ENCODE measurements around the gene RFNG.

The RFNG gene

DNA sequence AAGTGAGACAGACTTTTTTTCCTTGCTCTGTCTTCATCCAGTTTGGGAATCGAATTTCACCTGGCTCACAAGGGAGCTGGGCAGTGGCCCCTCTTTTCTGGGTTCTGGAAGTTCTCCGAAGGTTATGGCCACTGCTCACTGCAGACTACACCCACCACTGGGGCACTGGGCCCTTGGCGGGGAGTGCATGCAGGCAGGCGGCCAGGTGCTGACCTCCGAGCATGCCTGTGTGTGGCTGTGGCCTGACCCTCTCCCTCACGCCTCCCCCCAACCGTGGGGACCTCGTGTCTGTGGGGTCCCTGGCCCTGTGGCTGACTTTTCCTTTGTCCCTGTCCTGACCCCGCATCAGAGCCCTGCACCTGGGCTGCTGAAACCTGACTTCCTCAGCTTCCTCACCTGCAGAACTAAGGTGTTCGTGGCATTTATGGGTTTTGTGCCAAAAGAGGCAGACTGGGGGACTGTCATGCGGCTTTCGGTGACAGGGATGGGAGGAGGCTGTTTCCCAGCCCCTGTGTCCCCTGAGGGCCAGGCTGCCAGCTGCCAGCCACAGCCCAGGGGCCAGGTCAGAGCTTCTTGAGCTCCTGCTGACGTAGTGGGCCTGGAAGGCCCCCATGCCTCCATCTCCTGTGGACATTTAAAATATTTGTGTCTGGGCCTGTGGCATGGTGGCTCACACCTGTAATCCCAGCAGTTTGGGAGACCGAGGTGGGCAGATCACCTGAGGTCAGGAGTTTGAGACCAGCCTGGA lies 52.7 kb downstream of the RFNG start:
- no peak for DNase-seq

DNA sequence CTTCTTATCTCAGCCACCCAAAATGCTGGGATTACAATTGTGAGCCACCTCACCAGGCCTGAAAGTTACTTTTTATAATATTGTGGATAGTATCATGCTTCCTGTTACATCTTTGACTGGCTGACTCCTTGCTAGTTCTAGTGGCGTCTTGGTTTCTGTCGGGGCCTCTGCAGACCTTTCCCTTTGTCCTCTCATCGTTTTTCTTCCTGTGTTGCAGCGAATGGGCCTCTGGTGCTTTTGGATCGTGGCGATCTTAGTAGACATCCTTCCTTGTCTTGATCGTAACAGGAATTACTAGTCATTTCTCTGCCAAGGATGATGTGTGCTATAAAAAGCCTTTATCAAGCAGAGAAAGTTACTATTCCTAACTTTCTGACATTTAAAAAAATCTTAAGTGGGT lies 53.4 kb downstream of the RFNG start:
- no peak for DNase-seq

Measured in hippocampal formation (tissue), 2 donors.